Tibial artery (tissue), 4 donors: Measurements from ENCODE around the gene KLHL30.

Source experiments
- DNase-seq, 2 donors: peaks; one replicate each; pipeline ENCODE4 v3.0.0-alpha.2; 2019
- H3K27ac ChIP-seq, 2 donors: fragments of 200-600 bp; sonication (generic) in 1 of 2; 1 replicate in 1 of 2; 2 replicates in 1 of 2; pipeline ENCODE4 v1.5.1; 2018 to 2019; ENCODE audit warnings: mild to moderate bottlenecking in 1 of 2
- H3K27me3 ChIP-seq, 2 donors: fragments of 200-600 bp; sonication (generic) in 1 of 2; one replicate each; pipeline versions ENCODE4 v1.5.1 to v1.6.0; 2016 to 2019
- H3K36me3 ChIP-seq, 3 donors: fragments of 200-600 bp; sonication (generic) in 2 of 3; one replicate each; pipeline ENCODE4 v1.5.1; 2016 to 2019; ENCODE audit warnings: mild to moderate bottlenecking in 2 of 3
- H3K4me1 ChIP-seq, 4 donors: fragments of 200-600 bp; sonication (generic) in 2 of 4; 1 replicate in 3 of 4; 2 replicates in 1 of 4; pipeline ENCODE4 v1.5.1; 2016 to 2019
- H3K4me3 ChIP-seq, 2 donors: fragments of 200-600 bp; sonication (generic) in 1 of 2; 1 replicate in 1 of 2; 2 replicates in 1 of 2; pipeline ENCODE4 v1.5.1; 2018 to 2019; ENCODE audit warnings: mild to moderate bottlenecking in 2 of 2
- H3K9me3 ChIP-seq, 3 donors: fragments of 200-600 bp; sonication (generic) in 1 of 3; one replicate each; pipeline ENCODE4 v1.5.1; 2016 to 2019
- intact Hi-C: fragments of 100-400 bp; cut with DNase I; formaldehyde crosslinking; loops from one replicate; pipeline ENCODE4 v1.15.0; 2023; ENCODE audit warnings: low total_unique reads
- TF ChIP-seq, protein P1 (sequence below), 2 experiments: fragments of 200-600 bp in 1 of 2; fragments of 450-650 bp in 1 of 2; IDR thresholded peaks; one replicate each; pipeline ENCODE4 v1.5.1; 2017 to 2019; ENCODE audit warnings: antibody characterized with exemption in 2 of 2, mild to moderate bottlenecking in 1 of 2, moderate library complexity in 1 of 2

KLHL30 gene

DNA sequence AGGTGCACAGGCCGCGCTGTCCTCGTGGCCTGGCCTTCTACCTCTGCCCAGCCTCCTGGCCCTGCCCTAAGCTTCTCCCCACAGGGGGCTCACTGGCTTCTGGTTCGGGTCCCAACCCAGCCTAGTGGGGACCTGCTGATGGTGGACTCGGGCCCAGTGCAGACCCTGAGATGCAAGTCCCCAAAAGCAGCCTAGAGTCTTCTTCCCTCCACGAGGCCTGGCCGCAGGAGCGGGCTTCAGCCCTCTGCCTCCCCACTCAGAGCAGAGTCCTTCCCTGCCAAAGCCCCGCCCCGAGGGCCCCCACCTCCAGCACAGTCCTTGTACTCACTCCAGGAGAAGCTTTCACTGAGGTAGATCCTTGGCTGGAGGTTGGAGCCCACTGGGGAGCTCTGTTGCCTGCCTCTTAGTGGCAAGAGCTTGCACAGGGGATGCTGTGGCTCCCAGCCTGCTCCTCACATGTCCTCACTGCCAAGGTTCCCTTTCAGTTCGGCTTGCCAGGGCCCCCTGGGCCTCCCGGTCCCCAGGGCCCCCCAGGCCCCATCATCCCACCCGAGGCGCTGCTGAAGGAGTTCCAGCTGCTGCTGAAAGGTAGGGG is 23.9 kb downstream of the KLHL30 start:
- no peak overlapping the region for H3K4me3 ChIP-seq
- H3K9me3 ChIP-seq, result no peaks in the 10 kb centered on the region
- intact Hi-C loops, result no loop called here
- TF ChIP-seq, protein P1, sequence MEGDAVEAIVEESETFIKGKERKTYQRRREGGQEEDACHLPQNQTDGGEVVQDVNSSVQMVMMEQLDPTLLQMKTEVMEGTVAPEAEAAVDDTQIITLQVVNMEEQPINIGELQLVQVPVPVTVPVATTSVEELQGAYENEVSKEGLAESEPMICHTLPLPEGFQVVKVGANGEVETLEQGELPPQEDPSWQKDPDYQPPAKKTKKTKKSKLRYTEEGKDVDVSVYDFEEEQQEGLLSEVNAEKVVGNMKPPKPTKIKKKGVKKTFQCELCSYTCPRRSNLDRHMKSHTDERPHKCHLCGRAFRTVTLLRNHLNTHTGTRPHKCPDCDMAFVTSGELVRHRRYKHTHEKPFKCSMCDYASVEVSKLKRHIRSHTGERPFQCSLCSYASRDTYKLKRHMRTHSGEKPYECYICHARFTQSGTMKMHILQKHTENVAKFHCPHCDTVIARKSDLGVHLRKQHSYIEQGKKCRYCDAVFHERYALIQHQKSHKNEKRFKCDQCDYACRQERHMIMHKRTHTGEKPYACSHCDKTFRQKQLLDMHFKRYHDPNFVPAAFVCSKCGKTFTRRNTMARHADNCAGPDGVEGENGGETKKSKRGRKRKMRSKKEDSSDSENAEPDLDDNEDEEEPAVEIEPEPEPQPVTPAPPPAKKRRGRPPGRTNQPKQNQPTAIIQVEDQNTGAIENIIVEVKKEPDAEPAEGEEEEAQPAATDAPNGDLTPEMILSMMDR (IDR thresholded peaks at IDR 0.05), result no peak
- peaks cover 0 to 11% (median 3%) of the 10 kb centered on the region in 3 donors for H3K36me3 ChIP-seq
- peak in 1 of 2 donors; percentile 16 for DNase-seq
- H3K27ac ChIP-seq, result no peak overlapping the region
- H3K4me1 ChIP-seq, result peaks cover 0 to 27% (median 24%) of the 10 kb centered on the region in 4 donors
- H3K27me3 ChIP-seq, result peaks cover 0 to 64% of the 10 kb centered on the region in 2 donors

DNA sequence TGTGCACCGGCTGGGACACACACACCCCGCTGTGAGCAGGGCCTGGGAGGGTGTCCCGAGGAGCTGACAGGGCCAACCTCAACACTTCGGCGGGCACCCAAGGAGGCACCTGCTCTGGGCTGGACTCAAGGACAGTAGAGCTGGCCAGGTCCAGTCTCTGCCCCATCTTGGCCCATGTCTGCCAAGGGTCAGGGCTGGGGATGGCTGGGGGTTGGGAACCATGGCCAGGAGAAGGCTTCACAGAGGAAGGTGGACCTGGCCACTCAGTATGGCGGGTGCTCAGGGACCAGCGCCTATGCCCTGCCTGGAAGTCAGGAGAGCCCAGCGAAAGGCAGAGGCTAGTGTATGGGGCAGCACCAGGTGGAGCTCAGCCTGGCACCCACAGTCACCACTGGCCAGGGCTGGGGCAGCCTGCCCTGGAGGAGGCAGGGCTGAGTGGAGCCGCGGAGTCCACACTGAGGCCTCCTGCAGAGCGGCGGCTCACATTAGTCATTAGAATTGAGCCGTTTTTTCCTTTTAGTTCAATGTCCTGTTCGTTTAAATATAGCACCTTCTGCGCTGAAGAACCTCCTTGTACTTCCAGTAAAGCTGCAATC is 24.5 kb downstream of the KLHL30 start:
- Histone ChIP-seq H3K4me1 (peaks cover 0 to 27% (median 24%) of the 10 kb centered on the region in 4 donors), H3K36me3 (peaks cover 0 to 17% (median 9%) of the 10 kb centered on the region in 3 donors), H3K4me3 (no peak overlapping the region), H3K27me3 (peaks cover 0 to 63% of the 10 kb centered on the region in 2 donors), H3K27ac (no peak overlapping the region), H3K9me3 (no peaks in the 10 kb centered on the region)
- DNase-seq, result no peak
- intact Hi-C loops, result no loop called here
- TF ChIP-seq, protein P1 (IDR thresholded peaks at IDR 0.05), result no peak

DNA sequence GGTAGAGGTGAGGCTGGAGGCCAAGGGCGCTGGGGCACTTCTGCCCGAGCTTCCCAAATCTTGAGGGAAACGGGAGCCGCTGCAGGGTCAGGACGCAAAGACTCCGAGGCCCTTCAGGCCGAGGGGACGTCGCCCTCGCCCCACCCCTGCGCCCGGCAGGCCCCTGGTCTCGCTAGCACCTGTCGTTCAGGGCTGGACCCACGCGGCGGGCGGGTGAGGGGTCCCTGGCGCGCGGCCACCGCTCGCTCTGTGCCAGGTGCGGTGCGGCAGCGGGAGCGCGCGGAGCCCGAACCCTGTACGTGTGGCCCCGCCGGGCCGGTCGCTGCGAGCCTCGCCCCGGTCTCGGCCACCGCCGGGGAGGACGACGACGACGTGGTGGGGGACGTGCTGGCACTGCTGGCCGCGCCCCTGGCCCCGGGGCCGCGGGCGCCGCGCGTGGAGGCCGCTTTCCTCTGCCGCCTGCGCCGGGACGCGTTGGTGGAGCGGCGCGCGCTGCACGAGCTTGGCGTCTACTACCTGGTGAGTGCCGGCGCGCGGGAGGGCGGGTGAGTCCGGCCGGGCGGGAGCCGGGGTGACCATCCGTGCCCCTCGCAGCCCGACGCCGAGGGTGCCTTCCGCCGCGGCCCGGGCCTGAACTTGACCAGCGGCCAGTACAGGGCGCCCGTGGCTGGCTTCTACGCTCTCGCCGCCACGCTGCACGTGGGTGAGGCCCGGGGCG is 25.2 kb downstream of the KLHL30 start:
- Histone ChIP-seq H3K36me3 (peaks cover 0 to 24% (median 16%) of the 10 kb centered on the region in 3 donors), H3K9me3 (no peaks in the 10 kb centered on the region), H3K4me3 (peak overlapping the region; percentile 4 to 17), H3K27ac (no peak overlapping the region), H3K4me1 (peaks cover 0 to 28% (median 21%) of the 10 kb centered on the region in 4 donors), H3K27me3 (peaks cover 0 to 56% of the 10 kb centered on the region in 2 donors)
- DNase-seq, result no peak
- TF ChIP-seq, protein P1 (IDR thresholded peaks at IDR 0.05), result no peak
- intact Hi-C loops, result no loop called here

DNA sequence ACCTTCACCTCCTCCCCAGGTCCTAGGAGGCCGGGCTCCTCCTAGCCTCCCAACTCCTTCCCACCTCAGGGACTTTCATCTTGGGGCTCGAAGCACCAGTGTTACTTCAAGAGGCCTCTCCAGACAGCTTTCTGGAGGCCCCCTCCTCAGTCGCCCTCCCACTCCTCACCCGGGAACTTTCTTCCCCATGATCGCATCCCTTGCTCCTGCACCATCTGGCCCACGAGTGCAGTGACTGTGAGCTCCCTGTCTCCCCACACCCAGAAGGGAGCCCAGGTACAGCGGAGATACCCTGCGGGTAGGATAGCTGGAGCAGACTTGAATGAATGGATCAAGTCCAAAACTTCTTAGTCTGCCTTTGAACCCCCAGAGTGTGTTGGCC is 26.4 kb downstream of the KLHL30 start:
- TF ChIP-seq, protein P1 (IDR thresholded peaks at IDR 0.05), result no peak

DNA sequence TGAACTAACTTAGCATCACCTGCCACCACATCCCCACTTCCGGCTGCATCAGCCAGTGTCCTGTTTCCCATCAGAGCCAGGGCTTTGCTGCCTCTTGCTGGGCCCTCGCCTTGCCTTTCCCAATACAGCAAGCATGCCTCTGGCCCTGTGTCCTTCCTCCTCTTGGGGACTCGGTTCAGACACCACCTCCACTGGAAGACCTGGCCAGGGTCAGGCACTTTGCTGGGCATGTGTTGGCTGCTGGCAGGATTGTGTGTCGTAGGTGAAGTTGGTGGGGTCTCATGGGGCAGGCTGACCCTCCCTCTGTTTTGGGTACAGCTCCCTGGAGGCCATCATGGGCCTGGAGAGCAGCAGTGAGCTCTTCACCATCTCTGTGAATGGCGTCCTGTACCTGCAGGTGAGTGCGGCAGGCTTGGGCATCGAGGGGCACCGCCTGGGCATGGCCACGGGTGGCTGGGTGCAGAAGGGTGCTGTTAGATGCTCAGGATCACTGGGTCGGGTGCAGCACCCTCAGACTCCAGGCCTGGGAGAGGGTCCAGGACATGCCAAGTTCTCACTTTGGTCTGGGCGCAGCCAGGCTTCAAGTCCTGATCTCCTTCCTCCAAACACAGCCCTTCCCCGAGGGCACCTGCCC is 26.9 kb downstream of the KLHL30 start:
- TF ChIP-seq, protein P1 (IDR thresholded peaks at IDR 0.05), result no peak
- Histone ChIP-seq H3K9me3 (no peaks in the 10 kb centered on the region), H3K4me1 (peaks cover 0 to 36% (median 28%) of the 10 kb centered on the region in 4 donors), H3K36me3 (peaks cover 0 to 32% (median 22%) of the 10 kb centered on the region in 3 donors), H3K27ac (no peak overlapping the region), H3K27me3 (peaks cover 0 to 40% of the 10 kb centered on the region in 2 donors), H3K4me3 (no peak overlapping the region)
- peak in 1 of 2 donors; percentile 64 for DNase-seq
- intact Hi-C loops, result no loop called here

More for the DNA sequence above, 26.4 kb downstream of the KLHL30 start:
- peaks cover 0 to 31% (median 24%) of the 10 kb centered on the region in 4 donors for H3K4me1 ChIP-seq
- no peak overlapping the region for H3K4me3 ChIP-seq
- intact Hi-C loops, result no loop called here
- H3K27me3 ChIP-seq, result peaks cover 0 to 45% of the 10 kb centered on the region in 2 donors
- H3K9me3 ChIP-seq, result no peaks in the 10 kb centered on the region
- peaks cover 0 to 28% (median 21%) of the 10 kb centered on the region in 3 donors for H3K36me3 ChIP-seq
- H3K27ac ChIP-seq, result no peak overlapping the region
- no peak for DNase-seq
